Smooth muscle cell (in vitro differentiated cells): ENCODE results near the gene MPND. TPM values are rescaled to one million over a fixed set of nuclear protein-coding genes. Genes with fewer than 3 reads are reported as not detected.

ENCODE experiments used
- DNase-seq: peaks from one replicate; lab custom pipeline; 2025; ENCODE audit not compliant: unreplicated experiment; lab: John Stamatoyannopoulos, UW
- H2AFZ ChIP-seq: fragments of 200-600 bp; sonication (generic); 2 replicates; pipeline ENCODE4 v1.6.0; 2016; ENCODE audit warnings: antibody characterized with exemption, low read depth, mild to moderate bottlenecking
- H3F3A ChIP-seq: fragments of 200-600 bp; sonication (generic); 2 replicates; pipeline ENCODE4 v1.6.0; 2017; ENCODE audit warnings: antibody characterized with exemption, low read depth
- H3K27ac ChIP-seq: fragments of 200-600 bp; sonication (generic); 2 replicates; pipeline ENCODE4 v1.5.1; 2016; ENCODE audit warnings: low read depth, mild to moderate bottlenecking
- H3K27me3 ChIP-seq: fragments of 200-600 bp; sonication (generic); 2 replicates; pipeline ENCODE4 v1.6.1; 2016; ENCODE audit warnings: low read depth, mild to moderate bottlenecking
- H3K36me3 ChIP-seq: fragments of 200-600 bp; sonication (generic); 2 replicates; pipeline ENCODE4 v1.5.1; 2016; ENCODE audit warnings: low read depth
- H3K4me1 ChIP-seq: fragments of 200-600 bp; sonication (generic); 2 replicates; pipeline ENCODE4 v1.5.1; 2016; ENCODE audit warnings: low read depth
- H3K4me2 ChIP-seq: fragments of 200-600 bp; sonication (generic); 2 replicates; pipeline ENCODE4 v1.6.0; 2016; ENCODE audit warnings: mild to moderate bottlenecking
- H3K4me3 ChIP-seq: fragments of 200-600 bp; sonication (generic); 2 replicates; pipeline ENCODE4 v1.5.1; 2016; ENCODE audit warnings: mild to moderate bottlenecking
- H3K79me2 ChIP-seq: fragments of 200-600 bp; sonication (generic); 2 replicates; pipeline ENCODE4 v1.6.0; 2016; ENCODE audit warnings: low read depth, mild to moderate bottlenecking
- H3K9ac ChIP-seq: fragments of 200-600 bp; sonication (generic); 2 replicates; pipeline ENCODE4 v1.6.0; 2016; ENCODE audit warnings: low read depth
- H3K9me3 ChIP-seq: fragments of 200-600 bp; sonication (generic); replicated peaks from 2 replicates; pipeline ENCODE4 v1.5.1; 2016; ENCODE audit warnings: low read depth
- H4K20me1 ChIP-seq: fragments of 200-600 bp; sonication (generic); 2 replicates; pipeline ENCODE4 v1.6.0; 2016; ENCODE audit warnings: low read depth
- WGBS: methylation state at CpG from one replicate; pipeline ENCODE4 v1.1.7; 2016; ENCODE audit warnings: low lambda C conversion rate; 5-methylcytosine and 5-hydroxymethylcytosine counted together
- polyA plus RNA-seq: library from polyadenylated mRNA; unstranded; fragments of >200 nt; fragmentation: Nextera tagmentation; extraction: Ambion mirVana; gene quantifications from 2 replicates; pipeline ENCODE4 v1.2.1, GENCODE V29; 2016
- total RNA-seq: library from RNA; depleted of rRNA; stranded (reverse); fragments of >200 nt; gene quantifications from 2 replicates; pipeline ENCODE4 v1.2.3, GENCODE V29; 2014
- TF ChIP-seq, protein P1 (sequence below): fragments of 200-600 bp; sonication (generic); IDR thresholded peaks from 2 replicates; pipeline ENCODE4 v1.5.1; 2017; ENCODE audit warnings: borderline replicate concordance, mild to moderate bottlenecking, antibody characterized with exemption; ENCODE audit not compliant: insufficient read depth, poor library complexity, severe bottlenecking

MPND gene
- total and polyA plus RNA-seq, 2 experiments from 2014 or later: 3.9 to 10.9 TPM

- Histone ChIP-seq H3K36me3 (no peaks in the 10 kb centered on the region), H3K27ac (no peak overlapping the region), H3K79me2 (no peaks in the 10 kb centered on the region), H4K20me1 (peaks cover 3% of the 10 kb centered on the region), H3K9ac (no peak overlapping the region), H3F3A (peaks cover 7% of the 10 kb centered on the region), H3K27me3 (no peaks in the 10 kb centered on the region), H3K4me3 (no peak overlapping the region), H3K9me3 (no peaks in the 10 kb centered on the region), H3K4me1 (no peaks in the 10 kb centered on the region), H3K4me2 (no peak overlapping the region), H2AFZ (no peak overlapping the region)
- WGBS: 94% methylated on average over 8 of the region's 8 CpGs
- TF ChIP-seq, protein P1, sequence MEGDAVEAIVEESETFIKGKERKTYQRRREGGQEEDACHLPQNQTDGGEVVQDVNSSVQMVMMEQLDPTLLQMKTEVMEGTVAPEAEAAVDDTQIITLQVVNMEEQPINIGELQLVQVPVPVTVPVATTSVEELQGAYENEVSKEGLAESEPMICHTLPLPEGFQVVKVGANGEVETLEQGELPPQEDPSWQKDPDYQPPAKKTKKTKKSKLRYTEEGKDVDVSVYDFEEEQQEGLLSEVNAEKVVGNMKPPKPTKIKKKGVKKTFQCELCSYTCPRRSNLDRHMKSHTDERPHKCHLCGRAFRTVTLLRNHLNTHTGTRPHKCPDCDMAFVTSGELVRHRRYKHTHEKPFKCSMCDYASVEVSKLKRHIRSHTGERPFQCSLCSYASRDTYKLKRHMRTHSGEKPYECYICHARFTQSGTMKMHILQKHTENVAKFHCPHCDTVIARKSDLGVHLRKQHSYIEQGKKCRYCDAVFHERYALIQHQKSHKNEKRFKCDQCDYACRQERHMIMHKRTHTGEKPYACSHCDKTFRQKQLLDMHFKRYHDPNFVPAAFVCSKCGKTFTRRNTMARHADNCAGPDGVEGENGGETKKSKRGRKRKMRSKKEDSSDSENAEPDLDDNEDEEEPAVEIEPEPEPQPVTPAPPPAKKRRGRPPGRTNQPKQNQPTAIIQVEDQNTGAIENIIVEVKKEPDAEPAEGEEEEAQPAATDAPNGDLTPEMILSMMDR: no peak
- no peak for DNase-seq
These were observed 6.7 kb downstream of the MPND start for GRCh38 chr19:4350111-4350510.

DNA sequence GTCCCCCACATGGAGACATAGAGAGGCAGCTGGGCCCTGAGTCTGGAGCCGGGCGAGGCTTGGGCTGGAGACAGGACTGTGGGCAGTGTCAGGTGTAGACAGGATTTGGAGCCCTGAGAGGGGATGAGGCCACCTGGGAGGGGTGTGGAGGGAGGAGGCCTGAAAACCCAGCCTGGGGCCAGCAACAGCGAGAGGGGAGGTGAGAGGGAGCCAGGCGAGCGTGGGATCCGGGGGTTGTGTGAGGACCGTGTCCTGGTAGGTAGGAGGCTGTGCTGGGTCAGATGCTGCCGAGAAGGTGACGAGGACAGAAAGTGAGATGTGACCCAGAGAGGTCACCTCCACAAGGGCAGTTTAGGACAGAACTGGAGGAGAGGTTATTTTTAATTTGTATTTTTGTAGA is 7.4 kb downstream of the MPND start:
- WGBS: 97% methylated on average over 9 of the region's 9 CpGs
- no peak overlapping the region for H3K9ac ChIP-seq

DNA sequence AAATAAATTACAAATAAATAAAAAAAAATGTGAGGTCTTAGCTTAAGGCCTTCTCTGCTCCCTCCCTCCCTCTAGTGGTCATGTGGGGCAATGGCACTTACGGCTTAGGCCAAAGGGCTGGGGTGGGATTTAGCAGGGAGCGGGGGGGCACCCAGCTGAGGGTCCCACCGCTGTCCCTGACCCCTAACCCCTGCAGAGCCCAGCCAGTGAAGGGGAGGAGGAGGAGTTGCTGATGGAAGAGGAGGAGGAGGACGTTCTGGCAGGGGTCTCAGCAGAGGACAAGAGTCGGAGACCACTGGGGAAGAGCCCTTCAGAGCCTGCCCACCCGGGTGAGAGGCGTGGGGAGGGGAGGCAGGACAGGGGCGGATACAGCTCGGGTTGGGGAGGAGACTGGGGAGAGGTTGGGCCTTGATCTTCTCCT is 9.3 kb downstream of the MPND start:
- no peak overlapping the region for H3K4me2 ChIP-seq
- TF ChIP-seq, protein P1: peak; percentile 99
- H3F3A ChIP-seq: peaks cover 5% of the 10 kb centered on the region
- peaks cover 3% of the 10 kb centered on the region for H4K20me1 ChIP-seq
- no peaks in the 10 kb centered on the region for H3K4me1 ChIP-seq
- H3K4me3 ChIP-seq: no peak overlapping the region
- WGBS: 52% methylated on average over 8 of the region's 9 CpGs
- no peaks in the 10 kb centered on the region for H3K27me3 ChIP-seq
- H3K79me2 ChIP-seq: no peaks in the 10 kb centered on the region
- H3K27ac ChIP-seq: no peak overlapping the region
- DNase-seq: peak; percentile 7
- no peaks in the 10 kb centered on the region for H3K9me3 ChIP-seq
- H3K9ac ChIP-seq: no peak overlapping the region
- H3K36me3 ChIP-seq: no peaks in the 10 kb centered on the region
- H2AFZ ChIP-seq: no peak overlapping the region

More for the DNA sequence above, 7.4 kb downstream of the MPND start:
- DNase-seq: no peak
- Histone ChIP-seq H3K4me3 (no peak overlapping the region), H3K36me3 (no peaks in the 10 kb centered on the region), H3K9me3 (no peaks in the 10 kb centered on the region), H4K20me1 (peaks cover 3% of the 10 kb centered on the region), H3K27me3 (no peaks in the 10 kb centered on the region), H3K4me2 (no peak overlapping the region), H3K27ac (no peak overlapping the region), H2AFZ (no peak overlapping the region), H3F3A (peaks cover 7% of the 10 kb centered on the region), H3K4me1 (no peaks in the 10 kb centered on the region), H3K79me2 (no peaks in the 10 kb centered on the region)
- TF ChIP-seq, protein P1: no peak

GRCh38 chr19:4354282-4354681 is 10.9 kb downstream of the MPND start:
- Histone ChIP-seq H3K36me3 (no peaks in the 10 kb centered on the region), H3K79me2 (no peaks in the 10 kb centered on the region), H3K4me1 (no peaks in the 10 kb centered on the region), H3K9me3 (no peaks in the 10 kb centered on the region), H3F3A (peaks cover 2% of the 10 kb centered on the region), H3K27ac (no peak overlapping the region), H4K20me1 (peaks cover 3% of the 10 kb centered on the region), H3K4me3 (no peak overlapping the region), H3K9ac (no peak overlapping the region), H3K4me2 (no peak overlapping the region), H3K27me3 (no peaks in the 10 kb centered on the region), H2AFZ (no peak overlapping the region)
- 96% methylated on average over 12 of the region's 12 CpGs for WGBS
- TF ChIP-seq, protein P1: no peak
- DNase-seq: no peak
